ENCODE data around the gene LMAN2.

DNA sequence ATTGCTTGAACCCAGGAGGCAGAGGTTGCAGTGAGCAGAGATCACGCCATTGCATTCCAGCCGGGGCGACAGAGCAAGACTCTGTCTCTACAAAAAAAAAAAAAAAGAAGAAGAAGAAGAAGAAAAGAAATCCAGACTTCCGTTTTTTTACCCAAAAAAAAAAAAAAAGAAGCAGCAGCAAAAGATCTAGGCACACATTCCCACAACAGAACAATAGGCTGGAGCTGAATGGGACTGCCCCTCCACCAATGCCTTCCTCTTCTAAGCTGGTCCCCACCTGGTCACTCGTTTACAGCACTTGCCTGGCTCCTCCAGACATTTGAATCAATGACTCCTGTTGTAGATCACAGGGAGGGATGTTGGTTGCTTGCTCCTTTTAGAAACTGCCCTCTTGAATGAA lies 1.6 kb upstream of the LMAN2 start:
- no peak for TF ChIP-seq POLR2AphosphoS5 (IDR thresholded peaks at IDR 0.05)
- no peak for TF ChIP-seq POLR2A (IDR thresholded peaks at IDR 0.05)
- TF ChIP-seq EP300 (IDR thresholded peaks at IDR 0.05): no peak
